ENCODE data around the gene TTK.

TTK gene

GRCh38 chr6:79989641-79990040 lies 14.8 kb upstream of the TTK start:
- no peaks in the 10 kb centered on the region for H3K36me3 ChIP-seq (ENCODE audit: control insufficient read depth, insufficient read depth, low read length)
- no peak overlapping the region for H2AFZ ChIP-seq
- no peak overlapping the region for H3K4me2 ChIP-seq (ENCODE audit: low read length)
- H3K4me3 ChIP-seq (ENCODE audit: low read depth, low read length) = no peak overlapping the region
- no peaks in the 10 kb centered on the region for H3K9me3 ChIP-seq (ENCODE audit: control insufficient read depth, low read length)
- no peaks in the 10 kb centered on the region for H3K4me1 ChIP-seq
- no peak overlapping the region for H3K27ac ChIP-seq
- no peak overlapping the region for H3K9ac ChIP-seq
- H3K27me3 ChIP-seq (ENCODE audit: control insufficient read depth, insufficient read depth, low read length) = no peaks in the 10 kb centered on the region
- TF ChIP-seq CTCF (IDR thresholded peaks at IDR 0.05) = no peak
- H3K79me2 ChIP-seq = no peaks in the 10 kb centered on the region

DNA sequence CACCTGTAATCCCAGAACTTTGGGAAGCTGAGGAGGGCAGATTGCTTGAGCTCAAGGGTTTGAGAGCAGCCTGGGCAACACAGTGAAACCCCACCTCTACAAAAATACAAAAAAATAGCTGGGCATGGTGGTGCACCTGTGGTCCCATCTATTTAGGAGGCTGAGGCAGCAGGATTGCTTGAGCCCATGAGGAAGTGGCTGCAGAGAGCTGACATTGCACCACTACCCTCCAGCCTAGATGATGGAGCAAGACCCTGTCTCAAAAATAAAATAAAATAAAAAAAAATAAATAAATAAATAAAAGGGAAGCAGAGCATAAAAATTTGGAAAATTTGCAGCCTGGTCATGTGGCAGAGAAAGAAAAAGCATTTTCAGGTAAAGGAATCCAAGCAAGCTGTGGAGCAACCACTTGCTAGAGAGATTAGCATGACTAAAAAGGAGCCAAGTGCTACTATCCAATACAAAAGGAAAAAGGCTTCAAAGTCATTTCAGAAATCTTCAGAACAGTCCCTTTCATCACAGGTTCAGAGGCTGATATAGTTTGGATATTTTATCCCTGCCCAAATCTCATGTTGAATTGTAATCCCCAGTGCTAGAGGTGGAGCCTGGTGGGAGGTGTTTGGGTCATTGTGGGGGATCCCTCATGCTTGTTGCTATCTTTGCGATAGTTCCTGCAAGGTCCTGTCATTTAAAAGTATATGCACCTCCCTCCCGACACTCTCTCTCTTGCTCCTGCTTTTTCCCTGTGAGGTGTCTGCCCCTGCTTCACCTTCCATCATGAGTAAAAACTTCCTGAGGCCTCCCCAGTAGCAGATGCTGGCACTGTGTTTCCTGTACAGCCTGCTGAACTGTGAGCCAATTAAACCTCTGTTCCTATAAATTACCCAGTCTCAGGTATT lies 11.2 kb upstream of the TTK start:
- Histone ChIP-seq H3K27me3 (ENCODE audit: control insufficient read depth, insufficient read depth, low read length) (no peaks in the 10 kb centered on the region), H3K4me3 (ENCODE audit: low read depth, low read length) (no peak overlapping the region), H3K9me3 (ENCODE audit: control insufficient read depth, low read length) (no peaks in the 10 kb centered on the region), H3K79me2 (no peaks in the 10 kb centered on the region), H3K36me3 (ENCODE audit: control insufficient read depth, insufficient read depth, low read length) (no peaks in the 10 kb centered on the region), H3K9ac (no peak overlapping the region), H3K4me2 (ENCODE audit: low read length) (no peak overlapping the region), H3K27ac (no peak overlapping the region), H3K4me1 (no peaks in the 10 kb centered on the region), H2AFZ (no peak overlapping the region)
- no peak for TF ChIP-seq CTCF (IDR thresholded peaks at IDR 0.05)

DNA sequence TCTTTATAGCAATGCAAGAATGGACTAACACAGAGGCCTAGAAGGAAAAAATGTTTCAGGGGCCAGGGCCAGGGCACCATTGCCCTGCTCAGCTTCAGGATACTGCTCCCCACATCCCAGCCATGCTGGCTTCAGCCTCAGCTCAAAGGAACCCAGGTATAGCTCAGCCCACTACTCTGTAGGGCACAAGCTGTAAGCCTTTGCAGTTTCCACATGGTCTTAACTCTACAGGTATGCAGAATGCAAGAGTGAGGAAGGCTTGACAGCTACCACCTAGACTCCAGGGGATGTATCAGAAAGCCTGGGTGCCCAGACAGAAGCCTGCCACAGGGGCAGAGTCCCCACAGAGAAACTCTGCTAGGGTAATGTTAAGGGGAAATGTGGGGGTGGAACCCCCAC lies 10.5 kb upstream of the TTK start:
- Histone ChIP-seq H3K36me3 (ENCODE audit: control insufficient read depth, insufficient read depth, low read length) (no peaks in the 10 kb centered on the region), H3K4me1 (no peaks in the 10 kb centered on the region), H3K79me2 (no peaks in the 10 kb centered on the region), H3K27ac (no peak overlapping the region), H3K27me3 (ENCODE audit: control insufficient read depth, insufficient read depth, low read length) (no peaks in the 10 kb centered on the region), H3K9ac (no peak overlapping the region), H3K4me3 (ENCODE audit: low read depth, low read length) (no peak overlapping the region), H3K9me3 (ENCODE audit: control insufficient read depth, low read length) (no peaks in the 10 kb centered on the region), H3K4me2 (ENCODE audit: low read length) (no peak overlapping the region), H2AFZ (no peak overlapping the region)
- no peak for TF ChIP-seq CTCF (IDR thresholded peaks at IDR 0.05)

DNA sequence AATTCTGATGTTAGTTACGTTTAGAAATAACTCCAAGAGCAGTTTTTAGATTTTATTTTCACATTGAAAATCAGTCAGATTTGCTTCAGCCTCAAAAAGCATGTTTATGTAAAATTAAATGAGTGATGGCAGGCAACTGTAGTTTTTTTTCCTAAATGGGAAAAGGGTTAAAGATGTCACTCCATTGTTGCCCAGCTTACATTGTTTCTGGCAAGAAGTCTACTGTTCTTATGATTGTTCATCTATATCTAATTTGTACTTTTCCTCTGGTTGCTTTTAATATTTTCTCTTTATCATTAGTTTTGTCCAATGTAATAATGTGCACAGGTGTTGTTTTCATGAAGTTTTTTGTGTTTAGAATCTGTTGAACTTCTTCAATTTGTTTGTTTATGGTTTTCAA lies 6.7 kb upstream of the TTK start:
- Histone ChIP-seq H3K9ac (no peak overlapping the region), H3K27me3 (ENCODE audit: control insufficient read depth, insufficient read depth, low read length) (no peaks in the 10 kb centered on the region), H3K36me3 (ENCODE audit: control insufficient read depth, insufficient read depth, low read length) (no peaks in the 10 kb centered on the region), H2AFZ (no peak overlapping the region), H3K9me3 (ENCODE audit: control insufficient read depth, low read length) (no peaks in the 10 kb centered on the region), H3K27ac (no peak overlapping the region), H3K4me1 (no peaks in the 10 kb centered on the region), H3K4me2 (ENCODE audit: low read length) (no peak overlapping the region), H3K4me3 (ENCODE audit: low read depth, low read length) (no peak overlapping the region), H3K79me2 (no peaks in the 10 kb centered on the region)
- no peak for TF ChIP-seq CTCF (IDR thresholded peaks at IDR 0.05)

GRCh38 chr6:80001337-80001736 lies 3.1 kb upstream of the TTK start:
- H3K36me3 ChIP-seq (ENCODE audit: control insufficient read depth, insufficient read depth, low read length) = no peaks in the 10 kb centered on the region
- H3K9me3 ChIP-seq (ENCODE audit: control insufficient read depth, low read length) = no peaks in the 10 kb centered on the region
- no peak for TF ChIP-seq CTCF (IDR thresholded peaks at IDR 0.05)
- H3K9ac ChIP-seq = no peak overlapping the region
- H3K4me2 ChIP-seq (ENCODE audit: low read length) = no peak overlapping the region
- no peaks in the 10 kb centered on the region for H3K4me1 ChIP-seq
- no peaks in the 10 kb centered on the region for H3K27me3 ChIP-seq (ENCODE audit: control insufficient read depth, insufficient read depth, low read length)
- H3K79me2 ChIP-seq = no peaks in the 10 kb centered on the region
- H3K4me3 ChIP-seq (ENCODE audit: low read depth, low read length) = no peak overlapping the region
- H2AFZ ChIP-seq = no peak overlapping the region
- no peak overlapping the region for H3K27ac ChIP-seq
